GM18505 (cell line): ENCODE data around the gene LRP1B.

Source experiments
- ATAC-seq: cut with Tn5 transposase; IDR thresholded peaks from one replicate; pipeline ENCODE4 v1.9.1; 2021; ENCODE audit not compliant: unreplicated experiment
- POLR2A ChIP-seq: IDR thresholded peaks from 4 replicates; pipeline ENCODE4 v1.6.1; 2011; ENCODE audit warnings: borderline replicate concordance; ENCODE audit not compliant: insufficient read depth, insufficient read length; ENCODE audit errors: extremely low read depth

LRP1B gene

GRCh38 chr2:141554810-141555209, 576.0 kb downstream of the LRP1B start:
- ATAC-seq: peak; percentile 76
- TF ChIP-seq POLR2A: no peak

- ATAC-seq: peak; percentile 94
- no peak for TF ChIP-seq POLR2A
These were observed 596.0 kb downstream of the LRP1B start for GRCh38 chr2:141534666-141535362.

GRCh38 chr2:141529659-141530058, 601.2 kb downstream of the LRP1B start:
- no peak for TF ChIP-seq POLR2A
- no peak for ATAC-seq

- ATAC-seq: peak; percentile 92
- no peak for TF ChIP-seq POLR2A
These were observed 601.8 kb downstream of the LRP1B start for GRCh38 chr2:141528990-141529389.

- no peak for TF ChIP-seq POLR2A
- ATAC-seq: no peak
These were observed 604.1 kb downstream of the LRP1B start for GRCh38 chr2:141526760-141527159.

- no peak for TF ChIP-seq POLR2A
- no peak for ATAC-seq
These were observed 606.0 kb downstream of the LRP1B start for GRCh38 chr2:141524777-141525176.

GRCh38 chr2:141523199-141523598, 607.6 kb downstream of the LRP1B start:
- no peak for TF ChIP-seq POLR2A
- ATAC-seq: peak; percentile 59

- ATAC-seq: no peak
- TF ChIP-seq POLR2A: no peak
These were observed 608.1 kb downstream of the LRP1B start for GRCh38 chr2:141522702-141523101.

GRCh38 chr2:141522048-141522447, 608.8 kb downstream of the LRP1B start:
- no peak for TF ChIP-seq POLR2A
- no peak for ATAC-seq

GRCh38 chr2:141519906-141520305, 610.9 kb downstream of the LRP1B start:
- no peak for TF ChIP-seq POLR2A
- no peak for ATAC-seq

GRCh38 chr2:141517852-141518421, 612.9 kb downstream of the LRP1B start:
- no peak for ATAC-seq
- no peak for TF ChIP-seq POLR2A

- TF ChIP-seq POLR2A: no peak
- no peak for ATAC-seq
These were observed 613.5 kb downstream of the LRP1B start for GRCh38 chr2:141517180-141517851.

GRCh38 chr2:141515931-141516330, 614.9 kb downstream of the LRP1B start:
- ATAC-seq: no peak

GRCh38 chr2:141513853-141514252, 617.0 kb downstream of the LRP1B start:
- ATAC-seq: peak; percentile 100
- TF ChIP-seq POLR2A: no peak

More at GRCh38 chr2:141515931-141516330, 614.9 kb downstream of the LRP1B start:
- TF ChIP-seq POLR2A: no peak
